SU-DHL-6 (cell line): ENCODE results near the gene CBX7.

Source experiments
- H2AFZ ChIP-seq: fragments of 200-600 bp; sonication (generic); 2 replicates; pipeline ENCODE4 v1.6.1; 2014; ENCODE audit warnings: low read depth, mild to moderate bottlenecking, moderate library complexity, mixed read lengths, antibody characterized with exemption, low read length; ENCODE audit not compliant: severe bottlenecking
- H3F3A ChIP-seq: fragments of 200-600 bp; shearing (Covaris generic); 2 replicates; pipeline ENCODE4 v1.6.0; 2016; ENCODE audit warnings: antibody characterized with exemption, mild to moderate bottlenecking; ENCODE audit not compliant: insufficient read depth
- H3K27ac ChIP-seq: fragments of 200-600 bp; sonication (generic); 2 replicates; pipeline ENCODE4 v1.5.1; 2016; ENCODE audit warnings: low read depth, mild to moderate bottlenecking, low read length, moderate library complexity, mixed read lengths
- H3K27me3 ChIP-seq: fragments of 200-600 bp; sonication (generic), shearing (Covaris generic); 2 replicates; pipeline ENCODE4 v1.6.0; 2014; ENCODE audit warnings: mild to moderate bottlenecking, low read length
- H3K36me3 ChIP-seq: fragments of 200-600 bp; sonication (generic); 2 replicates; pipeline ENCODE4 v1.6.1; 2014; ENCODE audit warnings: mild to moderate bottlenecking, low read length, mixed read lengths
- H3K4me2 ChIP-seq: fragments of 300-600, 200-600 bp; shearing (Covaris generic), sonication (generic); 2 replicates; pipeline ENCODE4 v1.6.0; 2014; ENCODE audit warnings: low read length, low read depth, mild to moderate bottlenecking; ENCODE audit not compliant: poor library complexity, severe bottlenecking
- H3K4me3 ChIP-seq: fragments of 200-600 bp; sonication (generic); 2 replicates; pipeline ENCODE4 v1.5.1; 2014; ENCODE audit warnings: antibody characterized with exemption, low read length, mild to moderate bottlenecking, mixed read lengths; ENCODE audit not compliant: insufficient read depth, poor library complexity, severe bottlenecking
- H3K79me2 ChIP-seq: fragments of 200-600 bp; sonication (generic); 2 replicates; pipeline ENCODE4 v1.6.1; 2014; ENCODE audit warnings: mild to moderate bottlenecking, low read length, moderate library complexity; ENCODE audit not compliant: insufficient read depth
- H3K9ac ChIP-seq: fragments of 200-600 bp; sonication (generic); 2 replicates; pipeline ENCODE4 v1.7.0; 2014; ENCODE audit warnings: mild to moderate bottlenecking, low read length
- H3K9me2 ChIP-seq: fragments of 200-600 bp; sonication (generic); replicated peaks from 2 replicates; pipeline ENCODE4 v1.6.1; 2014; ENCODE audit warnings: low read length; ENCODE audit not compliant: insufficient read depth
- H3K9me3 ChIP-seq: fragments of 200-600 bp; sonication (generic); 2 replicates; pipeline ENCODE4 v1.6.1; 2014; ENCODE audit warnings: low read length, mixed read lengths; ENCODE audit not compliant: insufficient read depth
- H4K20me1 ChIP-seq: fragments of 200-600 bp; sonication (generic); 2 replicates; pipeline ENCODE4 v1.6.1; 2014; ENCODE audit warnings: low read depth, mild to moderate bottlenecking, antibody characterized with exemption, low read length, moderate library complexity, mixed read lengths
- CTCF ChIP-seq: fragments of 200-600 bp; sonication (generic); IDR thresholded peaks from one replicate; pipeline ENCODE4 v1.5.1; 2017; ENCODE audit warnings: antibody characterized with exemption, mild to moderate bottlenecking, low read length, moderate library complexity; ENCODE audit not compliant: insufficient read depth, poor library complexity, severe bottlenecking
- EZH2phosphoT487 ChIP-seq: fragments of 200-600 bp; sonication (generic), shearing (Covaris generic); conservative IDR thresholded peaks from 2 replicates; pipeline ENCODE4 v1.6.1; 2018; ENCODE audit warnings: mild to moderate bottlenecking, antibody characterized with exemption, low read length, moderate library complexity, mixed read lengths

Gene CBX7

GRCh38 chr22:39095971-39096370 is 56.5 kb downstream of the CBX7 start:
- H3K79me2 ChIP-seq: no peaks in the 10 kb centered on the region
- H3K27me3 ChIP-seq: no peaks in the 10 kb centered on the region
- no peak overlapping the region for H3K4me3 ChIP-seq
- no peaks in the 10 kb centered on the region for H3K9me3 ChIP-seq
- H2AFZ ChIP-seq: no peak overlapping the region
- H4K20me1 ChIP-seq: no peaks in the 10 kb centered on the region
- TF ChIP-seq EZH2phosphoT487: no peak
- no peak for TF ChIP-seq CTCF
- no peaks in the 10 kb centered on the region for H3K9me2 ChIP-seq
- H3K36me3 ChIP-seq: no peaks in the 10 kb centered on the region
- H3K9ac ChIP-seq: no peak overlapping the region
- H3K27ac ChIP-seq: no peak overlapping the region
- H3F3A ChIP-seq: no peaks in the 10 kb centered on the region
- no peak overlapping the region for H3K4me2 ChIP-seq

GRCh38 chr22:39094717-39095389 is 57.6 kb downstream of the CBX7 start:
- H3K4me2 ChIP-seq: no peak overlapping the region
- H3K27ac ChIP-seq: no peak overlapping the region
- TF ChIP-seq EZH2phosphoT487 (no peak), CTCF (no peak)
- H3K79me2 ChIP-seq: no peaks in the 10 kb centered on the region
- no peaks in the 10 kb centered on the region for H3K27me3 ChIP-seq
- no peaks in the 10 kb centered on the region for H4K20me1 ChIP-seq
- H2AFZ ChIP-seq: no peak overlapping the region
- no peak overlapping the region for H3K4me3 ChIP-seq
- no peaks in the 10 kb centered on the region for H3K9me2 ChIP-seq
- H3K9ac ChIP-seq: no peak overlapping the region
- H3F3A ChIP-seq: no peaks in the 10 kb centered on the region
- H3K36me3 ChIP-seq: no peaks in the 10 kb centered on the region
- H3K9me3 ChIP-seq: no peaks in the 10 kb centered on the region

GRCh38 chr22:39092111-39092862 is 60.2 kb downstream of the CBX7 start:
- H3K9me3 ChIP-seq: no peaks in the 10 kb centered on the region
- no peak overlapping the region for H3K9ac ChIP-seq

More at GRCh38 chr22:39092111-39092862, 60.2 kb downstream of the CBX7 start:
- no peaks in the 10 kb centered on the region for H3K27me3 ChIP-seq
- no peaks in the 10 kb centered on the region for H3K79me2 ChIP-seq
- no peak for TF ChIP-seq EZH2phosphoT487
- TF ChIP-seq CTCF: no peak
- H3K4me2 ChIP-seq: no peak overlapping the region
- no peak overlapping the region for H3K4me3 ChIP-seq
- H3F3A ChIP-seq: peaks cover 1% of the 10 kb centered on the region; the same call in 1 of the 2 replicates
- H3K36me3 ChIP-seq: no peaks in the 10 kb centered on the region
- no peaks in the 10 kb centered on the region for H4K20me1 ChIP-seq
- H2AFZ ChIP-seq: no peak overlapping the region
- H3K9me2 ChIP-seq: no peaks in the 10 kb centered on the region
- H3K27ac ChIP-seq: no peak overlapping the region
